Duodenal mucosa (tissue), 2 donors: ENCODE results near the gene SPATS2L.

Experiments used
- H3K27ac ChIP-seq: one replicate; pipeline ENCODE4 v1.7.0; 2013; ENCODE audit warnings: low read depth, low read length
- H3K27me3 ChIP-seq, 2 donors: one replicate each; pipeline ENCODE4 v1.7.0; 2013; ENCODE audit warnings: low read length in 2 of 2, control low read depth in 1 of 2; ENCODE audit not compliant: insufficient read depth in 2 of 2, control insufficient read depth in 1 of 2
- H3K36me3 ChIP-seq, 2 donors: one replicate each; pipeline ENCODE4 v1.7.0; 2013; ENCODE audit warnings: low read length in 2 of 2, control low read depth in 1 of 2; ENCODE audit not compliant: insufficient read depth in 2 of 2, control insufficient read depth in 1 of 2
- H3K4me1 ChIP-seq, 2 donors: one replicate each; pipeline ENCODE4 v1.7.0; 2013; ENCODE audit warnings: low read length in 2 of 2, control low read depth in 1 of 2; ENCODE audit not compliant: insufficient read depth in 2 of 2, control insufficient read depth in 1 of 2
- H3K4me3 ChIP-seq, 2 donors: one replicate each; pipeline ENCODE4 v1.7.0; 2013; ENCODE audit warnings: low read length in 2 of 2, low read depth in 1 of 2
- H3K9ac ChIP-seq, 2 donors: one replicate each; pipeline ENCODE4 v1.7.0; 2013; ENCODE audit warnings: low read length in 2 of 2, low read depth in 1 of 2
- H3K9me3 ChIP-seq, 2 donors: one replicate each; pipeline ENCODE4 v1.7.0; 2013; ENCODE audit warnings: low read length in 2 of 2, control low read depth in 1 of 2; ENCODE audit not compliant: control insufficient read depth in 1 of 2

SPATS2L gene

GRCh38 chr2:200483729-200484198, 177.3 kb downstream of the SPATS2L start:
- no peak overlapping the region for H3K27ac ChIP-seq
- peaks cover 0 to 6% of the 10 kb centered on the region in 2 donors for H3K36me3 ChIP-seq
- H3K4me1 ChIP-seq: peaks cover 0 to 9% of the 10 kb centered on the region in 2 donors
- no peak overlapping the region for H3K9ac ChIP-seq
- H3K9me3 ChIP-seq: no peaks in the 10 kb centered on the region
- no peak overlapping the region for H3K4me3 ChIP-seq
- H3K27me3 ChIP-seq: no peaks in the 10 kb centered on the region

GRCh38 chr2:200484934-200485333, 178.4 kb downstream of the SPATS2L start:
- no peak overlapping the region for H3K9ac ChIP-seq
- peaks cover 0 to 9% of the 10 kb centered on the region in 2 donors for H3K4me1 ChIP-seq
- no peak overlapping the region for H3K4me3 ChIP-seq
- H3K27ac ChIP-seq: no peak overlapping the region
- peaks cover 5 to 6% of the 10 kb centered on the region in 2 donors for H3K36me3 ChIP-seq
- no peaks in the 10 kb centered on the region for H3K9me3 ChIP-seq
- H3K27me3 ChIP-seq: no peaks in the 10 kb centered on the region

GRCh38 chr2:200486529-200486928, 180.0 kb downstream of the SPATS2L start:
- H3K36me3 ChIP-seq: peaks cover 11 to 20% of the 10 kb centered on the region in 2 donors
- H3K4me3 ChIP-seq: no peak overlapping the region
- no peaks in the 10 kb centered on the region for H3K9me3 ChIP-seq
- H3K27me3 ChIP-seq: no peaks in the 10 kb centered on the region
- H3K9ac ChIP-seq: no peak overlapping the region
- H3K4me1 ChIP-seq: peaks cover 0 to 9% of the 10 kb centered on the region in 2 donors
- no peak overlapping the region for H3K27ac ChIP-seq

GRCh38 chr2:200488169-200488568, 181.7 kb downstream of the SPATS2L start:
- no peak overlapping the region for H3K27ac ChIP-seq
- no peaks in the 10 kb centered on the region for H3K27me3 ChIP-seq
- peaks cover 0 to 9% of the 10 kb centered on the region in 2 donors for H3K4me1 ChIP-seq
- no peak overlapping the region for H3K9ac ChIP-seq
- no peaks in the 10 kb centered on the region for H3K9me3 ChIP-seq
- no peak overlapping the region for H3K4me3 ChIP-seq
- H3K36me3 ChIP-seq: peaks cover 11 to 31% of the 10 kb centered on the region in 2 donors

- Histone ChIP-seq H3K4me1 (no peaks in the 10 kb centered on the region), H3K27me3 (no peaks in the 10 kb centered on the region), H3K4me3 (no peak overlapping the region), H3K27ac (no peak overlapping the region), H3K9ac (no peak overlapping the region), H3K9me3 (no peaks in the 10 kb centered on the region), H3K36me3 (peaks cover 11 to 48% of the 10 kb centered on the region in 2 donors)
These were observed 183.5 kb downstream of the SPATS2L start for GRCh38 chr2:200490001-200490400.

- Histone ChIP-seq H3K36me3 (peaks cover 14 to 66% of the 10 kb centered on the region in 2 donors), H3K9me3 (no peaks in the 10 kb centered on the region), H3K4me1 (no peaks in the 10 kb centered on the region), H3K27ac (no peak overlapping the region), H3K27me3 (no peaks in the 10 kb centered on the region), H3K4me3 (no peak overlapping the region), H3K9ac (no peak overlapping the region)
These were observed 186.2 kb downstream of the SPATS2L start for GRCh38 chr2:200492656-200493055.

- no peak overlapping the region for H3K4me3 ChIP-seq
- no peaks in the 10 kb centered on the region for H3K4me1 ChIP-seq
- no peaks in the 10 kb centered on the region for H3K9me3 ChIP-seq
- H3K36me3 ChIP-seq: peaks cover 19 to 78% of the 10 kb centered on the region in 2 donors
- no peak overlapping the region for H3K27ac ChIP-seq
- no peaks in the 10 kb centered on the region for H3K27me3 ChIP-seq
- H3K9ac ChIP-seq: no peak overlapping the region
These were observed 187.6 kb downstream of the SPATS2L start for GRCh38 chr2:200494048-200494447.

GRCh38 chr2:200496696-200497095, 190.2 kb downstream of the SPATS2L start:
- H3K27me3 ChIP-seq: no peaks in the 10 kb centered on the region
- no peak overlapping the region for H3K4me3 ChIP-seq
- H3K9me3 ChIP-seq: no peaks in the 10 kb centered on the region
- no peaks in the 10 kb centered on the region for H3K4me1 ChIP-seq
- H3K27ac ChIP-seq: no peak overlapping the region
- H3K36me3 ChIP-seq: peaks cover 8 to 56% of the 10 kb centered on the region in 2 donors
- no peak overlapping the region for H3K9ac ChIP-seq

- H3K36me3 ChIP-seq: peaks cover 8 to 48% of the 10 kb centered on the region in 2 donors
- H3K27me3 ChIP-seq: no peaks in the 10 kb centered on the region
- no peaks in the 10 kb centered on the region for H3K9me3 ChIP-seq
- H3K4me3 ChIP-seq: no peak overlapping the region
- H3K27ac ChIP-seq: no peak overlapping the region
- H3K9ac ChIP-seq: no peak overlapping the region
- no peaks in the 10 kb centered on the region for H3K4me1 ChIP-seq
These were observed 192.1 kb downstream of the SPATS2L start for GRCh38 chr2:200498402-200499162.

- peaks cover 5 to 26% of the 10 kb centered on the region in 2 donors for H3K36me3 ChIP-seq
- H3K9me3 ChIP-seq: no peaks in the 10 kb centered on the region
- no peak overlapping the region for H3K4me3 ChIP-seq
- no peaks in the 10 kb centered on the region for H3K27me3 ChIP-seq
- no peaks in the 10 kb centered on the region for H3K4me1 ChIP-seq
- H3K9ac ChIP-seq: no peak overlapping the region
- no peak overlapping the region for H3K27ac ChIP-seq
These were observed 195.7 kb downstream of the SPATS2L start for GRCh38 chr2:200502196-200502595.
